Measurements from ENCODE around the gene ACADM. TPM values are rescaled to one million over a fixed set of nuclear protein-coding genes. Genes with fewer than 3 reads are reported as not detected.
A peak's percentile ranks its signal among the peaks of the same experiment; 100 is the strongest.
"Not testable (repeated sequence)": the region's sequence is repeated elsewhere in the genome, so short reads cannot be mapped to it uniquely, and the experiment has no call there.

ACADM gene
- 10 to 100 TPM; 92.6 to 92.7 TPM for total RNA-seq
- long read RNA-seq, transcript ACADM-218 (11 exons, 2,535 nt), result minor isoform, 6 of 129 reads
- long read RNA-seq, transcript ACADM-202 (12 exons, 2,619 nt), result major isoform, 111 of 129 reads
- long read RNA-seq, partial matches to known transcripts, result 6 of 129 reads
- long read RNA-seq, other reads (novel, unspliced or antisense), result 6 of 129 reads

DNA sequence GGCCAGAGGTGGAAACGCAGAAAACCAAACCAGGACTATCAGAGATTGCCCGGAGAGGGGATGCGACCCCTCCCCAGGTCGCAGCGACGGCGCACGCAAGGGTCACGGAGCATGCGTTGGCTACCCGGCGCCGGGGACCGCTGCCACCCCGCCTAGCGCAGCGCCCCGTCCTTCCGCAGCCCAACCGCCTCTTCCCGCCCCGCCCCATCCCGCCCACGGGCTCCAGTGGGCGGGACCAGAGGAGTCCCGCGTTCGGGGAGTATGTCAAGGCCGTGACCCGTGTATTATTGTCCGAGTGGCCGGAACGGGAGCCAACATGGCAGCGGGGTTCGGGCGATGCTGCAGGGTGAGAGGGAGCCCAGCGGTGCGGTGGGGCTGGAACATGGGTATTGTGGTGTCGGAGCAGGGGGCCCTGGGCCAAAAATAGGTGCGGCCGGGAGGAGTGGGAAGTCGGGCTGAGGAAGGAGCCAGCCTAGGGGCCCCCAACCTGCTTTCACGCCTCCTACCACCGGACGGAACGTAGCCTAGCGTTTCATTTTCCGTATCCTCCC, at the start of gene ACADM:
TSS of gene ACADM (plus strand) at position 238 of the 551 bp plus-strand sequence. CDS start at position 317, 79 bp downstream.
- intact Hi-C loops (cut with DNase I, micrococcal nuclease), result loop anchor here in 1 of 2 donors (5.0 kb wide), 1 partner anchor 63 kb away; the partner anchor contains the start of gene RABGGTB
- DNase-seq (peak; percentile 88 to 90), ATAC-seq (peak; percentile 95)

DNA sequence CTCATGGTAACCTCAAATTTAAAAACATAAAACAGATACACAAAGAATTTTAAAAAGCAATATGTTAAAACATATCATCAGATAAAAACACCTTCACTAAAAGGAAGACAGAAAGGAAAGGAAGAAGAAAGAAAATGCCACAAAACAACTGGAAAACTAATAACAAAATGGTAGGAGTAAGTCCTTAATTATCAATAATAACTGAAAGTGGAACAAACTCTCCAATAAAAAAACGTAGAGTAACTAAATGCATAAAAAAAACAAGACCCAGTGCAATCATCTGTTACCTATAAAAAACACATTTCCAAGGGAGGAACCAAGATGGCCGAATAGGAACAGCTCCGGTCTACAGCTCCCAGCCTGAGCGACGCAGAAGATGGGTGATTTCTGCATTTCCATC, 47.1 kb upstream of the ACADM start:
- ATAC-seq, result no peak
- intact Hi-C loops (cut with DNase I, micrococcal nuclease), result no loop called here
- no peak for DNase-seq

- ATAC-seq; DNase-seq; intact Hi-C loops (cut with DNase I, micrococcal nuclease): not testable (repeated sequence)
Observed at GRCh38 chr1:75677964-75678363, 46.5 kb upstream of the ACADM start.

DNA sequence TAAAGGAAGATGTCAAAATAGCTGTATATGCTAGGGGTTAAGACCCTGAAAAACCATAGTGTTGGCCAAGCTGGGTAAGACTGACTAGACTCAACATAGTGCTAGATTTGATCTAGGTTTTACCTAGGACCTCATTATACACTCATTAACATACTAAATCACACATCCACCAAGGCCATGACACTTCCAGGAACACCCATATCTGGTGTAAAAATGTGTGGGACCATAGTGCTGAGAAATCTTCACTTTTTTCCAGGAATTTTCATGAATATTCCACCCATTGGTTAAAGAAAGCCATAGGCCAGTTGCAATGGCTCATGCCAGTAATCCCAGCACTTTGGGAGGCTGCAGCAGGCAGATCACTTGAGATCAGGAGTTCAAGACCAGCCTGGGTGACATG, 34.0 kb upstream of the ACADM start:
- DNase-seq (no peak), ATAC-seq (no peak)
- intact Hi-C loops (cut with DNase I, micrococcal nuclease), result no loop called here

DNA sequence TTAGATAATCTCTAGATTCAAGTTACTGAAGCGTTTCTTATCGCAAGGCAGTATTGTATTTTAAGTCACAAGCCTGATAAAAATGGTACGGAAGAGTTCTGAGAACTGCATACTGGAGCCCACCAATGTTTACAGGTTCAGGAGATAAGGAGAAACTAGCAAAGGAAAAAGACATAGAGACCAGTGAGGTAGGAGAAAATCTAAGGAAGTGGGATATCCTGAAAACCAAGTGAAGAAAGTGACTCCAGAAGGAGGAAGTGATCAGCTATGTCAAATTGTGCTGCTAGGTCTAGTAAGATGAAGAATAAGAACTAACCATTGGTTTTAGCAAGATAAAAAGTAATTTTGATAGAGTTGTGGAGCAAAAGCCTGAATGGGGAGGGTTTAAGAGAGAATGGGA, 31.0 kb upstream of the ACADM start:
- DNase-seq (no peak), ATAC-seq (no peak)
- intact Hi-C loops (cut with DNase I, micrococcal nuclease), result no loop called here

DNA sequence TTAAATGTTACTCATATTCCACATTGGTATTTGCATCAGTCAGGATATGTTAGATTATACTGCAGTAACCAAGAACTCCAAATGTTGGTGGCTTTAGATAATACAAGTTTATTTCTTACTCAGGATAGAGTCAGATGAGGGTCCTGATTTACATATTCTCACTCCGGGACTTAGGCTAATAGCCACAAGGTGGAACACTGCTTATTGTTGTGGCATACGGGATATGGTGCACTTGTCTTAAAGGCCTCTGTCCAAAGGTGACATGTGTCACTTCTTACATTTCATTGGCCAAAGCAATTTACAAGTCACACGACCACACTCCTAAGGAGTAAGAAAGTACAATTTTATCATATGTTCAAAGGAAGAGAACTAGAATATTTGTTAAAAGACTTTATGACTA, 28.5 kb upstream of the ACADM start:
- DNase-seq (no peak), ATAC-seq (no peak)
- intact Hi-C loops (cut with DNase I, micrococcal nuclease), result no loop called here

DNA sequence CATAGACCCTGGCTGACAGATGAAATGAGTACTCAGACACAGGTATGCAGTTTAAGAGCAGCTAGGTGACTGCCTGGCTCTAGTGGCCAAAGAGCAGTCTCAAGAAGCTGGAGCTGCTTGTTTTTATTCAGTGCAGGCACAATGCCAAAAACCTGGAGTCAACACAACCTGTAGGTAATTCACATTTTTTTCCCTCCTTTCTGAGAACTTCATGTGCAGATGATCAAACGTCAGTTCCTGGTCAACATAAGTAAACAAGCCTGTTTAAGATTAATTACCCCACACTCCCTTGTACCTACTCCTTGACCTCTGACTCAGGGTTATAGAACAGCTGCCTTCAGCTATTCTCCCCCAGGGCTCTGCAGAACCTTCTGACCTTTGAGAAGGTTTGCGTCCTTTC, 17.3 kb upstream of the ACADM start:
- DNase-seq, result no peak
- intact Hi-C loops (cut with DNase I, micrococcal nuclease), result no loop called here

DNA sequence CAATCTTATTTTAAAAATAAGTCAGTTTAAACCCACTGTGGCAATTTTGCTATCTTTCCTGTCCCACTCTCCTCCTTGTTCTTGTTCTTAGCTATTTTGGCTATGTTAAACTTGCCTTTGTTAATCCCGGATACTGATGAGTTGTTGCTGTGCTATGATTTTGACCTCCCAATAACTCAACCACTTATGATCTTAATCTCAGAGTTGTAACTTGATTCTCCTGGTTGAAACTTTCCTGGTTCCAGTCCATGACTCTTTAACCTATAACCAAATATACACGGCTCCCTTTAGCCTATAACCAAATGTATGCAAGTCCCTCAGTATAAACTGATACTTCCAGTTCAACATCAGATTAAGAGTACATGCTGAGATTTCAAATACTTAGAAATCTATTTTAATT, 15.6 kb upstream of the ACADM start:
- DNase-seq (no peak), ATAC-seq (no peak)
- intact Hi-C loops (cut with DNase I, micrococcal nuclease), result no loop called here

More for the DNA sequence above, 17.3 kb upstream of the ACADM start:
- no peak for ATAC-seq

DNA sequence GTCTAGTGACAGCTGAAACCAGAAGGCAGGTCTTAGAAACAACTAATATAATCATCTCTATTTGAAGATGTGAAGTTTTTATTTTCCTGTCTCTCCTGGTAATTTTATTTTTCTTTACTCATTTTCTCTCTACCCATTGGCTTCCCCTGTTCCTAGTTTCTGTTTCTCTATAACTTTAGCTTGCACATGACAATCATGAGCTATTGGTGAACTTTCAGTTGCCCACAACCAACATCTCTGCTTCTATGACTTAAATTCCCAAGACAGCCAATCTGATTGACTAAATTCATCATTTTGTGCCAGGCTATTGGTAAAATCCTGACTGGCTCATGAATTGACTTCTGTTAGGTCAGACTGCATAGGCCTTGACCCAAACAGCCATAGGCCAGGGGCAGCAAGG, 13.7 kb upstream of the ACADM start:
- DNase-seq, result no peak
- ATAC-seq, result no peak
- intact Hi-C loops (cut with DNase I, micrococcal nuclease), result no loop called here

- intact Hi-C loops (cut with DNase I, micrococcal nuclease), result no loop called here
- no peak for ATAC-seq
- DNase-seq, result no peak
Observed at GRCh38 chr1:75711846-75712245, 12.7 kb upstream of the ACADM start.

DNA sequence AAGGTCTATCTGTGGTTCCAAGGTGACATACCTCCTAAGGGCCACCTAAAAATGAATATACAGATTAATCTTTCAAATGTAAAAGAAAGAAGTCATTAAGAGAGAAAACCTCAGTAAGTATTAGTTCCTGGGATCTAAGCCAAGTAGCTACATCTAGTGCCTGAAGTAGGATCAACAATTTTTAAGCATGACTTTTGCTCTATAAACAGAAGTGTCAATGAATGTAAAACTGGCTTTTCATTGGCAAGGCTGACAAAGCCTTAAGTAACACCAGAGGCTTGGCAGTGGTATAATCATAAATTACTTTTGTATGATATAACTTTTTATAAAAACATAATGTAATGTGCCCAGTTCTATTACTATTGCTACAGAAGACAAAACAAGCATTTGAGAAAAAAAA, 12.2 kb upstream of the ACADM start:
- DNase-seq (no peak), ATAC-seq (no peak)
- intact Hi-C loops (cut with DNase I, micrococcal nuclease), result no loop called here

- no peak for DNase-seq
- intact Hi-C loops (cut with DNase I, micrococcal nuclease), result loop anchor here in 1 of 2 donors (5.0 kb wide), 1 partner anchor 67 kb away; the partner anchor contains the start of gene RABGGTB
- no peak for ATAC-seq
Observed at GRCh38 chr1:75719810-75720209, 4.7 kb upstream of the ACADM start.

DNA sequence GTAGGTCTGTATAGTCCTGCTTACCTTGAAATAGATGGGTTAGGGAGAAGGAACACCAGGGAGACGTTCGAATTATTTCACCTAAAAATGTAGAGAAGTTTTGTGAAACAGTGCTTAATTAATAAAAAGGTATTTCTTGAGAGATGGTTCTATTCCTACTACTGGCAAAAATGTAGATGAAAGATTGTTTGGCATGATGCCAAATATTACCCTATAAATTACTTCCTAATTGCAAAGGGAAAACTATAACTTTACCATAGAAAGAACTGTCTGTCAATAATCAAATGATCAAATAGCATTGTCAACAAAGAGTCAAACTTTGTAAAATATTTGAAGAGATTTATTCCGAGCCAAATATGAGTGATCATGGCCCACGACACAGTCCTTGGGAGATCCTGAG, 4.2 kb upstream of the ACADM start:
- intact Hi-C loops (cut with DNase I, micrococcal nuclease), result loop anchor here in 1 of 2 donors (5.0 kb wide), 1 partner anchor 67 kb away; the partner anchor contains the start of gene RABGGTB
- ATAC-seq, result no peak
- DNase-seq, result no peak

DNA sequence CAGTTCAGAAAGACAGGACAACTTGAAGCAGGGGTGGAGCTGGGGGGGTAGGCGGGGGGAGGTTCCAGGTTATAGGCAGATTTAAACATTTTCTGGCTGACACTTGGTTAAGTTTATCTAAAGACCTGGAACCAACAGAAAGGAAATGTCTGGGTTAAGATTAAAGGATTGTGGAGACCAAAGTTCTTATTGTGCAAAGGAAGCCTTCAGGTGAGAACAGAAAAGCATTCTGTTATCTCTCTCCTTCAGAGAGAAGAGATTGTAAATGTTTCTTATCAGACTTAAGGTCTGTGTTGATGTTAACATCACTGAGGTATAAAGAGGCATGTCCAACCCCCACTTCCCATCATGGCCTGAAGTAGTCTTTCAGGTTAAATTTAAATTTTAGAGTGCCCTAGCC, 3.7 kb upstream of the ACADM start:
- intact Hi-C loops (cut with DNase I, micrococcal nuclease), result loop anchor here in 1 of 2 donors (5.0 kb wide), 1 partner anchor 66 kb away; the partner anchor contains the start of gene RABGGTB
- ATAC-seq (no peak), DNase-seq (no peak)

- not testable (repeated sequence) for ATAC-seq, DNase-seq
- intact Hi-C loops (cut with DNase I, micrococcal nuclease), result loop anchor here in 1 of 2 donors (5.0 kb wide), 1 partner anchor 65 kb away; the partner anchor contains the start of gene RABGGTB
Observed at GRCh38 chr1:75722246-75722645, 2.3 kb upstream of the ACADM start.

- intact Hi-C loops (cut with DNase I, micrococcal nuclease), result loop anchor here in 1 of 2 donors (5.0 kb wide), 1 partner anchor 64 kb away; the partner anchor contains the start of gene RABGGTB
- no peak for ATAC-seq
- no peak for DNase-seq
Observed at GRCh38 chr1:75722966-75723365, 1.5 kb upstream of the ACADM start.

GRCh38 chr1:75723989-75724471, 479 bp upstream of the ACADM start:
- peak; percentile 82 for ATAC-seq
- intact Hi-C loops (cut with DNase I, micrococcal nuclease), result loop anchor here in 1 of 2 donors (5.0 kb wide), 1 partner anchor 63 kb away; the partner anchor contains the start of gene RABGGTB
- peak; percentile 87 to 89 for DNase-seq

GRCh38 chr1:75725266-75725665, 757 bp downstream of the ACADM start:
- ATAC-seq, result no peak
- intact Hi-C loops (cut with DNase I, micrococcal nuclease), result no loop called here
- no peak for DNase-seq

GRCh38 chr1:75725861-75726361, 1.4 kb downstream of the ACADM start:
- peak; percentile 65 for ATAC-seq
- intact Hi-C loops (cut with DNase I, micrococcal nuclease), result no loop called here
- peak; percentile 66 to 71 for DNase-seq

DNA sequence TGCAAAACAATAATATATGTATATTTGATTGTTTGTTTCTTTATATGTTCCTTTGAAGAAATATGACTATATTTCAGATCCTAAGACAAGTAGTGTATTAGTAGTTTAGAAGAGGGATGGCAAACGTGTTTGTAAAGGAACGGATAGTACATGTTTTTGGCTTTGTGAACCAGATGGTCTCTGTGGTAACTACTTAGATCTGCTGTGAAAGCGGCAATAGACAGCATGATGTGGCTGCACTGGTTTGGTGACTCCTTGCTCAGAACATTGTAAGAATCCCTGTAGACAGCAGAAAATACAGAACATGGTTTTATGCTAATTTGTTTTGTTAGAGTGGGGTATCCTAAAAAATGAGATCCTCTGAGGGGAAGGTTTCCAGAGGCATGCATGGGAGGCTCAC, 3.1 kb downstream of the ACADM start:
- intact Hi-C loops (cut with DNase I, micrococcal nuclease), result no loop called here
- ATAC-seq (no peak), DNase-seq (no peak)

Measured in left colon (tissue), 2 donors.